HEK293T (cell line): ENCODE measurements around the gene EVPLL.
"Not testable (repeated sequence)": the region's sequence is repeated elsewhere in the genome, so short reads cannot be mapped to it uniquely, and the experiment has no call there.

Source experiments
- CTCF ChIA-PET: fragments of 350-600 bp; formaldehyde crosslinking; extraction: SDS; loops from one replicate; lab custom pipeline; 2021; ENCODE audit warnings: antibody characterized with exemption, inconsistent platforms; lab: Yijun Ruan, JAX
- POLR2A ChIA-PET: fragments of 350-600 bp; formaldehyde crosslinking; extraction: SDS; loops from one replicate; lab custom pipeline; 2020; ENCODE audit warnings: antibody characterized with exemption, inconsistent platforms; lab: Yijun Ruan, JAX
- DNase-seq: peaks from one replicate; pipeline ENCODE4 v3.0.0; 2012; ENCODE audit warnings: mixed read lengths; ENCODE audit errors: extremely low spot score
- ARNT ChIP-seq: fragments of 450-650 bp; IDR thresholded peaks from 2 replicates; pipeline ENCODE4 v1.6.1; 2017; ENCODE audit warnings: mild to moderate bottlenecking
- BHLHE40 ChIP-seq: fragments of 450-650 bp; IDR thresholded peaks from 2 replicates; pipeline ENCODE4 v1.6.1; 2016; ENCODE audit warnings: mild to moderate bottlenecking, moderate library complexity, borderline replicate concordance
- CTBP1 ChIP-seq: fragments of 450-650 bp; IDR thresholded peaks from 2 replicates; pipeline ENCODE4 v1.6.1; 2016; ENCODE audit warnings: borderline replicate concordance
- ELF4 ChIP-seq: fragments of 450-650 bp; IDR thresholded peaks from 2 replicates; pipeline ENCODE4 v1.6.1; 2017; ENCODE audit warnings: antibody characterized with exemption
- FOXA1 ChIP-seq: fragments of 450-650 bp; IDR thresholded peaks from 2 replicates; pipeline ENCODE4 v1.6.1; 2016; ENCODE audit warnings: mild to moderate bottlenecking
- FOXK2 ChIP-seq: fragments of 450-650 bp; IDR thresholded peaks from 2 replicates; pipeline ENCODE4 v1.6.1; 2016; ENCODE audit warnings: mild to moderate bottlenecking
- FOXM1 ChIP-seq: fragments of 450-650 bp; IDR thresholded peaks from 2 replicates; pipeline ENCODE4 v1.6.1; 2017; ENCODE audit warnings: mild to moderate bottlenecking, borderline replicate concordance
- HDGF ChIP-seq: fragments of 450-650 bp; IDR thresholded peaks from 2 replicates; pipeline ENCODE4 v1.6.1; 2017; ENCODE audit warnings: antibody characterized with exemption, borderline replicate concordance
- L3MBTL2 ChIP-seq: fragments of 450-650 bp; conservative IDR thresholded peaks from 2 replicates; pipeline ENCODE4 v1.6.1; 2016; ENCODE audit warnings: mild to moderate bottlenecking
- LEF1 ChIP-seq: fragments of 450-650 bp; IDR thresholded peaks from 2 replicates; pipeline ENCODE4 v1.6.1; 2017; ENCODE audit warnings: mild to moderate bottlenecking, borderline replicate concordance
- NFRKB ChIP-seq: fragments of 450-650 bp; IDR thresholded peaks from 2 replicates; pipeline ENCODE4 v1.6.1; 2016; ENCODE audit warnings: mild to moderate bottlenecking, moderate library complexity
- SP1 ChIP-seq: fragments of 450-650 bp; IDR thresholded peaks from 2 replicates; pipeline ENCODE4 v1.6.1; 2017
- SUZ12 ChIP-seq: fragments of 450-650 bp; IDR thresholded peaks from 2 replicates; pipeline ENCODE4 v1.6.1; 2016; ENCODE audit warnings: mild to moderate bottlenecking
- TARDBP ChIP-seq: fragments of 450-650 bp; IDR thresholded peaks from 2 replicates; pipeline ENCODE4 v1.6.1; 2016
- ZNF384 ChIP-seq: fragments of 450-650 bp; IDR thresholded peaks from 2 replicates; pipeline ENCODE4 v1.6.1; 2016
- TF ChIP-seq, protein P1 (sequence below): fragments of 450-650 bp; IDR thresholded peaks from 2 replicates; pipeline ENCODE4 v1.6.1; 2016

The EVPLL gene

DNA sequence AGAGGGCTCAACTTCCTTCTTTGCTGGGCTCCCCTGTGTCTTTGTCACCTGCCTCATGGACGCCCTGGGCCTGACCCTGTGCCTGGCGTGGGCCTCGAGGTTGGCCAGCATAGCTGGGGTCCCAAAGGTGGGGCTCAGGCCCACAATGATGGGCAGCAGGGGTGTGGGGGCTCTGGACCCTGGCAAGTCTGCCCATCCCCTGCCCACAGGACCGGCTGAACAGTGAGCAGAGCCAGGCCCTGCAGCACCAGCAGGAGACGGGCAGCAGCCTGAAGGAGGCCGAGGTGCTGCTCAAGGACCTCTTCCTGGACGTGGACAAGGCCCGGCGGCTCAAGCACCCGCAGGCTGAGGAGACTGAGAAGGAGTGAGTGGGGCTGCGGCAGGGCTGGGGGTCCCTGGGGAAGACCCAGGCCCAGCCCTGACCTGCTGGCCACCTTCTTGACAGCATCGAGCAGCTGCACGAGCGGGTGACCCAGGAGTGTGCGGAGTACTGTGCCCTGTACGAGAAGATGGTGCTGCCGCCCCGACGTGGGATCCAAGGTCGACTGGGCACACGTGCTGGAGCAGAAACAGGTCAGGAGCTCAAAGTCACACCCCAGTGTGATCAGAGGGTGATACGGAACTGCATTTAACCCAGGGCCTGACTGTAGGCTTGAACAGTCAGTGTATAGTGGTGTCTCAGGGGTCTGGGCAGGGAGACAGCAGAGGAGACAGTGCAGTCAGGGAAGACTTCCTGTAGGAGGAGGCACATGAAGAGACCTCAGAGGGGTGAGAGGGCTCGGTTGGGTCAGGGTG is 3.8 kb downstream of the EVPLL start:
- DNase-seq, result no peak
- ChIA-PET CTCF (no interaction called here), POLR2A (no interaction called here)
- no peak for TF ChIP-seq SP1
- TF ChIP-seq CTBP1, result no peak
- no peak for TF ChIP-seq ZNF384
- TF ChIP-seq L3MBTL2, result no peak
- no peak for TF ChIP-seq ARNT
- no peak for TF ChIP-seq HDGF
- TF ChIP-seq NFRKB, result no peak
- no peak for TF ChIP-seq FOXM1
- no peak for TF ChIP-seq BHLHE40
- TF ChIP-seq FOXA1, result no peak
- no peak for TF ChIP-seq LEF1
- TF ChIP-seq ELF4, result no peak
- TF ChIP-seq TARDBP, result no peak
- no peak for TF ChIP-seq FOXK2
- no peak for TF ChIP-seq SUZ12
- TF ChIP-seq, protein P1, sequence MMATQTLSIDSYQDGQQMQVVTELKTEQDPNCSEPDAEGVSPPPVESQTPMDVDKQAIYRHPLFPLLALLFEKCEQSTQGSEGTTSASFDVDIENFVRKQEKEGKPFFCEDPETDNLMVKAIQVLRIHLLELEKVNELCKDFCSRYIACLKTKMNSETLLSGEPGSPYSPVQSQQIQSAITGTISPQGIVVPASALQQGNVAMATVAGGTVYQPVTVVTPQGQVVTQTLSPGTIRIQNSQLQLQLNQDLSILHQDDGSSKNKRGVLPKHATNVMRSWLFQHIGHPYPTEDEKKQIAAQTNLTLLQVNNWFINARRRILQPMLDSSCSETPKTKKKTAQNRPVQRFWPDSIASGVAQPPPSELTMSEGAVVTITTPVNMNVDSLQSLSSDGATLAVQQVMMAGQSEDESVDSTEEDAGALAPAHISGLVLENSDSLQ, result no peak

DNA sequence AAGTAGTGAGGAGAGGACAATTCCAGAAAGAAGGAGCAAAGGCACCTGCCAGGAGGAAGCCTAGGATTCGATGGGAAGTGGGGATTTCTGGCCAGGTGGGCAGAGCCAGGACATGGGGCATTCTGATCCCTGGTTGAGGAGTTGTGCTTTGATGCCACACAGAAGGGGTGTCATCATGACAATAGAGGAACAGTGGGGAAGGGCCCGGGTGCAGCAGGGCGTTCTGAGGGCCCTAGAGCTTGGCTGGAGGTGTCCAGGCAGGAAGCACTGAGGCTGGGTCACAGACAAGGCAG is 4.3 kb downstream of the EVPLL start:
- no peak for DNase-seq
- CTCF ChIA-PET, result no interaction called here
- POLR2A ChIA-PET, result no interaction called here
- TF ChIP-seq TARDBP, result no peak

DNA sequence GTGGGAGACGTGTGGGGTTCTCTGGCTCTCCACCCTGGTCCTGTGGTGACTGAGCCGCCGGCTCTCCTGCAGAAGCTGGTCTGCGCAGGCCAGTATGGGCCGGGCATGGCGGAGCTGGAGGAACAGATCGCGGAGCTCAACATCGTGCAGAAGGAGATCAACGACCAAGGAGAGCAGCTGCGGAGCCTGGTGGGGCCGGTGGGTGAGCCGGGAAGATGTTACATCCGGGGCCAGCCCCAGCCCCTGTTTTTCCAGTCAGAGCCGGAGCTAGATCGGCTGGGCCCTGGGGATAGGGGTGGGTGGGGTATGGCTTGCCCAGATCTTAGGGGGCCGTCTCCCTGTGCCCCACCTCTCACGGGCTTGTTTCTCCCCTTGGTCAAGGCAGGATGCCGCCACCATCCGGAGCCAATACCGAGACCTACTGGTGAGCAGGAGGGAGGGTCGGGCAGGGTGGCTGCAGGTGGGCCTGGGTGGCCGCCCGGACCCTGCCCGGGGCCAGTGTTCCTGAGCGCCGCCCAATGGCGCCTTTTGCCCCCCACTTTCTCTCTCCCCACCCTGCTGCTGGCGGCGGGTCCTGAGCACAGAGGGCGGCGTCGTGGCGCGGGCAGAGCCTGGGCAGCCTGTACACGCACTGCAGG is 5.0 kb downstream of the EVPLL start:
- TF ChIP-seq, protein P1, result no peak
- TF ChIP-seq SP1, result no peak
- TF ChIP-seq CTBP1, result no peak
- no peak for TF ChIP-seq NFRKB
- no peak for TF ChIP-seq SUZ12
- no peak for TF ChIP-seq TARDBP
- no peak for TF ChIP-seq HDGF
- no peak for TF ChIP-seq FOXM1
- no peak for TF ChIP-seq FOXK2
- TF ChIP-seq FOXA1, result no peak
- TF ChIP-seq BHLHE40, result no peak
- TF ChIP-seq ARNT, result no peak
- no peak for TF ChIP-seq ZNF384
- no peak for TF ChIP-seq ELF4
- TF ChIP-seq L3MBTL2, result no peak
- POLR2A ChIA-PET, result no interaction called here
- CTCF ChIA-PET, result no interaction called here
- DNase-seq, result no peak

DNA sequence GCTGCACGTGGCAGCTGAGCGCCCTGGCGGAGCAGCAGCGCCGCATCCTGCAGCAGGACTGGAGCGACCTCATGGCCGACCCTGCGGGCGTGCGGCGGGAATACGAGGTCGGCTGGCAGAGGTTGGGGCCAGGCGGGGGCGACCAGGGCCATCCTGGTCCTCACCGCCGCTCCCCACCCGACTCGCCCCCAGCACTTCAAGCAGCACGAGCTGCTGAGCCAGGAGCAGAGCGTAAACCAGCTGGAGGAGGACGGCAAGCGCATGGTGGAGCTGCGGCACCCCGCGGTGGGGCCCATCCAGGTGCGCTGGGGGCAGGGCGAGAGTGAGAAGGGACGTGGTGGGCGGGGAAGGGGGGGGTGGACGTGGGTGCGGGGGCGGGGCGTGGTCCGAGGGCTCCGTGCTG is 5.5 kb downstream of the EVPLL start:
- POLR2A ChIA-PET, DNase-seq, CTCF ChIA-PET: not testable (repeated sequence)

DNA sequence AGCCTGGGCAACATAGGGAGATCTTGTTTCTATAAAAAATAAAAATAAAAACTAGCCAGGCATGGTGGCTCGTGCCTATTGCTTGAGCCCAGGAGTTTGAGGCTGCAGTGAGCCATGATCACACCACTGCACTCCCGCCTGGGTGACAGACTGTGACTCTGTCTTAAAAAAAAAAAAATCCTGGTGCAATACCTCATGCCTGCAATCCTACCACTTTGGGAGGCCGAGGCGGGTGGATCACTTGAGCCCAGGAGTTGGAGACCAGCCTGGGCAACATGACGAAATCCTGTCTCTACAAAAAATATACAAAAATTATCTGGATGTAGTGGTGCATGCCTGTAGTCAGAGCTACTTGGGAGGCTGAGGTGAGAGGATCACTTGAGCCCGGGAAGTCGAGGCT is 6.7 kb downstream of the EVPLL start:
- DNase-seq, CTCF ChIA-PET: not testable (repeated sequence)
- POLR2A ChIA-PET, result interaction anchor here (0.7 kb wide), 1 partner anchor 236 kb away, joined by 3 read pairs; no protein-coding TSS in a partner anchor

DNA sequence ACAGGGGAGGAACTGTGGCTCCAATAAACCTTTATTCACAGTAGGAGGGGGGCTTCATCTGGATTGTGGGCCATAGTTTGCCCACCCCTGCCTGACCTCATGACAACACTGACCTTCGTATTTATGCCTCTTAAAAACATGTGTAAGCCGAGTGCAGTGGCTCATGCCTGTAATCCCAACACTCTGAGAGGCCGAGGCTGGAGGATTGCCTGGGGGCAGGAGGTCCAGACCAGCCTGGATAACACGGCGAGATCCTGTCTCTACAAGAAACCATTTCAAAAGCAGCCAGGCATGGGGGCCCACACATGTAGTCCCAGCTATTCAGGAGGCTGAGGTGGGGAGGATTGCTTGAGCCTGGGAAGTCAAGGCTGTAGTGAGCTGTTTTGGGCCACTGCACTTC is 10.0 kb downstream of the EVPLL start:
- CTCF ChIA-PET, DNase-seq, POLR2A ChIA-PET: not testable (repeated sequence)

DNA sequence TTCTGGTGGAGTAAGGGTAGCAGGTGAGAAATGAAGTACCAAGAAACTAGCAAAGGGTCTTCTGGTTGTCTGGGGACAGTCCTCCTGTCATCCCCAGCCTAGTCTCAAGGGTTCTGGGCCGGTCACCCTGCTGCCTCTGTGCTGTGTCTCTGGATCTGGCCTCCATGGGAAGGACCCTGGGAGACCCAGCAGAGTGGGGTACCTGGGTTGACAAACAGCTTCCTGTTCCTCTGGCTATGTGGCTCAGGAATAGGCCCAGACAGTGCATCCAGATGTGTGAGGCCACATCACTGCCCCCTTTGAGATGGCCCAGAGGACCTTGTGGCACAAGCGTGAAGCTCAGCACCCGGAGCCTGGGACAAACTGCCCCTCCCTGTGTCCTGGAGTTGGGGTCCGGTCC is 10.7 kb downstream of the EVPLL start:
- CTCF ChIA-PET, POLR2A ChIA-PET: not testable (repeated sequence)

DNA sequence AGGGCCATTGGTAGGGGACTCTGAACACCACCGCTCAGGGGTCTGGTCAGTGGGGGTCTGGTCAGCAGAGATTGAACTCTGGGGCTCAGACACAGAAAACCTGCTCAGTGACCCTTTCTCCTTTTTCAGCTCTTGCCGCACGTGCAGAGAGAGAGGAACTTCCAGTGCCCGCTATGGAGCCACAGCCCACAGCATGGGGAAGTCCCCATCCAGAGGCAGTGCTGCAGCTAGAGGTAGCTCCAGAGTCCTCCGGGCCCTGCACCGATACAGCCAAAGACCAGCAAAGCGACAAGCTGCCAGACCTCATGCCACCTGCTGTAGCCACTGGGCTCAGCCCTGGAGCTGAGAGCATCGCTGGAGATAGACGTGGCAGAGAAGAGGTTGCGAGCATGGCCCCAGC is 11.2 kb downstream of the EVPLL start:
- CTCF ChIA-PET, DNase-seq, POLR2A ChIA-PET: not testable (repeated sequence)

More for the DNA sequence above, 10.7 kb downstream of the EVPLL start:
- not testable (repeated sequence) for DNase-seq

DNA sequence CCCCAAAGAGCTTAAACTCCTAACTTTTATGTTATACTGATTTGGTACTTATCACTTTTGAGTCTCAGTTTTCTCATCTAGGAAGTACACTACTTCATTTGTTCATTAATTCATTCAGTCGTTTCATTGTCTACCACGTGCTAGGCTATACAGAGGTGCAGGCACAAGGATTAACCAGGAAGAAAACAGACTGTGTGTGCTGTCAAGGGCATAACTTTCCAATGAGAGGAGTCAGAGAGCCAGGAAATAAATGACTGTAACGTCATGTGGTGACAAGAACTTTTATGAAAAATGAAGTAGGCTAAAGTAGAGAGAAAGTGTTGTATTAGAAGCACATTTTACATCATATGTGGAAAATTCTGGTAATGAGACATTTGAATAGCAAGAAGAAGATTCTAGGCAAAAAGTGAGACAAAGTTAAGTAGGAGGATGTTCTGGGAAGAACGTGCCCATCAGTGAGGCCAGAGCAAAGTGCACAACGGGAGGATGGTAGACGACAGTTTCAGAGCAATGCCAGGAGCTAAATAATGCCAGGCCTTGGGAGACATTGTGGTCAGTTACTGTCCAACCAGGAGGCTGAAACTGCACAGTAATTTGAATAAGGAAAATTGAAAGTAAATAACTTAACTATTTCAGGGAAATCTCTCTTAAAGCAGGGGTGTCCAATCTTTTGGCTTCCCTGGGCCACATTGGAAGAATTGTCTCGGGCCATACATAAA is 24.5 kb downstream of the EVPLL start:
- DNase-seq, POLR2A ChIA-PET: not testable (repeated sequence)

DNA sequence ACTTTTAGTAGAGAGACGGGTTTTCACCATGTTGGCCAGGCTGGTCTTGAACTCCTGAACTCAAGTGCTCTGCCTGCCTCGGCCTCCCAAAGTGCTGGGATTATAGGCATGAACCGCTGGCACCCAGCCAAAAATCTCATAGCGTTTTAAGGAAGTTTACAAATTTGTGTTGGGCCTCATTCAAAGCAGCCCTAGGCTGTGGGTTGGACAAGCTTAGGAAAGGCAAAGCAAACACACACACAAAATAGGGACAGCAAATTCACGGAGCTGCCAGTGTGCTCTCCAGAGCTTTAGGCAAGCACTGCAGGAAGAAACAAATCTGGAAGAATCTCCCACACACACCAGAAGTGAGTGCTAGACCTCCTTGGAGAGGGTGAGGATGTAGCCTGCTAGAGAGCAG is 25.6 kb downstream of the EVPLL start:
- POLR2A ChIA-PET, CTCF ChIA-PET, DNase-seq: not testable (repeated sequence)

More for the DNA sequence above, 24.5 kb downstream of the EVPLL start:
- CTCF ChIA-PET, result not testable (repeated sequence)

DNA sequence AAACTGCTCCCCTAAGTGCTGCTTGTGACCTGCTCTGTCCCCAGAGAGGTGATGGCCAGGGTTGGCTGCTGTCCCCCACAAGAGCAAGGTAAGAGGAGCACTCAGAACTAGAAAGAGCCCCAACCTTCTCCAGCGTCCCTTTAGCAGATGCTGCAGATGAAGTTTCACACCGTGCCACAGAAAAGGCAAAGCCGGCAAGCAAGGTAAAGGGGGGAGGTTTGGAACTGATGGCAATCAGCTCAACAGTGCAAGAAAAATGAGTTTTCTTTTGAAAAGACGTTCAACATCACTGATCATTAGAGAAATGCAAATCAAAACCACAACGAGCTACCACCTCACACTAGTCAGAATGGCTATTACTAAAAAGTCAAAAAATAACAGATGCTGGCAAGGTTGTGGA is 26.0 kb downstream of the EVPLL start:
- POLR2A ChIA-PET, CTCF ChIA-PET, DNase-seq: not testable (repeated sequence)

DNA sequence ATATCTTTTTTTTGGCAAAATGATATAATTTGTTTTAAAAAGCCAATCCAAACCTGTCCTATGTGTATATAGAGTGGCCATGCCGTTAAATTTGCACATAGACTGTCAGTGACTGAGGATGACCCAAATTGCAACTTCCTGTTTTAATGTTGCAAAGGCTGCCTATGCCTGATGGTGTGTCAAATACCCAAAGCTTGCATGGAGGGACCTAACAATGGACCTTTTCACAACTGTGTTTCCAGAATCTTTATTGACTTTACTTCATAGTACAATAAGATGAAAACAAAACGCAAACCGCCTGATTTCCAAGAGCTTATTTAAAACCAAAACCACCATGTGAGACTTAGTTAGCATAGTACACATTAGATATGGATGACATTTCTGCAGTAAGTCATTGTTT is 31.3 kb downstream of the EVPLL start:
- POLR2A ChIA-PET, DNase-seq: not testable (repeated sequence)

DNA sequence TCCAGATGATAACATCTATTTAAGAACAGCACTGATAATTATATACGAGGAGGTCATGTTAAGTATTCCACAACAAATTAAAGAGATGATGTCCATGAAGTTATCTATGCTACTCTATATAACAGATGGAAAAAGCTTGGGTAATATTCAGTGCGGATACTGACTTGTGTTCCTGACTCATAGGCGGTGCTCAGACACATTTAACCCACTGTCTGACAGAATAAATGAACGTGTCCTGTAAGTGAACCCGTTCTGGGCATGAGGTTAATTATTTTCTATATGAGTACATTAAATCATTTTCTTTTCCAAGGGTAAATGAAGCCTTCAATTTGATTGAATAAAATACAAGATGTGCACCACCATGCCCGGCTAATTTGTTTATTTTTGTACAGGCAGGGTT is 31.7 kb downstream of the EVPLL start:
- DNase-seq, CTCF ChIA-PET, POLR2A ChIA-PET: not testable (repeated sequence)

More for the DNA sequence above, 31.3 kb downstream of the EVPLL start:
- CTCF ChIA-PET, result not testable (repeated sequence)
